ENCODE measurements around the gene OR6C76.

DNA sequence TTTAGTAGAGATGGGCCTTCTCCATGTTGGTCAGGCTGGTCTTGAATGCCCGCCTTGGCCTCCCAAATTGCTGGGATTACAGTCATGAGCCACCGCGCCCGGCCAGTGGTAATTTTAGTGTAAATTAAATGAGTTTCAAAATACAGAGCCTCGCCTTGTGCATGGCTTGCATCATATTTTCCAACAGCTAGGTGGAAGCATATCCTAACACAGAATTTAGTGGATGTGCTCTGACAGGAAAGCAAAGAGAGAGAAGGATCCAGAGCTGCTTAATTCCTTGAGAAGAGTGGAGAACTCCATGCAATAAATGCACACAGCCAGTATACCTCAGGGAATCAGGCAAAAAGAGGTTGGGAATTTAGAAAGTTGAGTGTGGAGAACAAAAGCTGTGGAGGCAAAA lies 20.3 kb downstream of the OR6C76 start:
- TF ChIP-seq, protein P1, sequence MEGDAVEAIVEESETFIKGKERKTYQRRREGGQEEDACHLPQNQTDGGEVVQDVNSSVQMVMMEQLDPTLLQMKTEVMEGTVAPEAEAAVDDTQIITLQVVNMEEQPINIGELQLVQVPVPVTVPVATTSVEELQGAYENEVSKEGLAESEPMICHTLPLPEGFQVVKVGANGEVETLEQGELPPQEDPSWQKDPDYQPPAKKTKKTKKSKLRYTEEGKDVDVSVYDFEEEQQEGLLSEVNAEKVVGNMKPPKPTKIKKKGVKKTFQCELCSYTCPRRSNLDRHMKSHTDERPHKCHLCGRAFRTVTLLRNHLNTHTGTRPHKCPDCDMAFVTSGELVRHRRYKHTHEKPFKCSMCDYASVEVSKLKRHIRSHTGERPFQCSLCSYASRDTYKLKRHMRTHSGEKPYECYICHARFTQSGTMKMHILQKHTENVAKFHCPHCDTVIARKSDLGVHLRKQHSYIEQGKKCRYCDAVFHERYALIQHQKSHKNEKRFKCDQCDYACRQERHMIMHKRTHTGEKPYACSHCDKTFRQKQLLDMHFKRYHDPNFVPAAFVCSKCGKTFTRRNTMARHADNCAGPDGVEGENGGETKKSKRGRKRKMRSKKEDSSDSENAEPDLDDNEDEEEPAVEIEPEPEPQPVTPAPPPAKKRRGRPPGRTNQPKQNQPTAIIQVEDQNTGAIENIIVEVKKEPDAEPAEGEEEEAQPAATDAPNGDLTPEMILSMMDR (conservative IDR thresholded peaks at IDR 0.05; ENCODE audit: low read depth, low read length) = no peak
- TF ChIP-seq POLR2A (IDR thresholded peaks at IDR 0.05; ENCODE audit: low read depth, low read length) (no peak), BHLHE40 (IDR thresholded peaks at IDR 0.05; ENCODE audit: low read depth, low read length) (no peak), RAD21 (IDR thresholded peaks at IDR 0.05; ENCODE audit: low read length) (no peak), MAZ (IDR thresholded peaks at IDR 0.05; ENCODE audit: borderline replicate concordance, low read depth, low read length) (no peak), CEBPB (IDR thresholded peaks at IDR 0.05; ENCODE audit: low read depth, low read length) (no peak), FOS (IDR thresholded peaks at IDR 0.05; ENCODE audit: low read depth, low read length) (no peak), RCOR1 (IDR thresholded peaks at IDR 0.05; ENCODE audit: insufficient replicate concordance, low read length) (no peak)
- TF ChIP-seq, protein P2, sequence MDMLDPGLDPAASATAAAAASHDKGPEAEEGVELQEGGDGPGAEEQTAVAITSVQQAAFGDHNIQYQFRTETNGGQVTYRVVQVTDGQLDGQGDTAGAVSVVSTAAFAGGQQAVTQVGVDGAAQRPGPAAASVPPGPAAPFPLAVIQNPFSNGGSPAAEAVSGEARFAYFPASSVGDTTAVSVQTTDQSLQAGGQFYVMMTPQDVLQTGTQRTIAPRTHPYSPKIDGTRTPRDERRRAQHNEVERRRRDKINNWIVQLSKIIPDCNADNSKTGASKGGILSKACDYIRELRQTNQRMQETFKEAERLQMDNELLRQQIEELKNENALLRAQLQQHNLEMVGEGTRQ (IDR thresholded peaks at IDR 0.05; ENCODE audit: low read depth, low read length) = no peak
